GM18873 (cell line): ENCODE results near the gene EPN2.

ENCODE experiments used
- ATAC-seq: cut with Tn5 transposase; IDR thresholded peaks from one replicate; pipeline ENCODE4 v1.9.1; 2021; ENCODE audit warnings: mild to moderate bottlenecking, moderate library complexity, moderate number of reproducible peaks; ENCODE audit not compliant: unreplicated experiment, low FRiP score

The EPN2 gene

GRCh38 chr17:19327031-19327783, 90.0 kb downstream of the EPN2 start:
- ATAC-seq = no peak

GRCh38 chr17:19328441-19329061, 91.4 kb downstream of the EPN2 start:
- no peak for ATAC-seq

- no peak for ATAC-seq
Observed at GRCh38 chr17:19329136-19329535, 92.0 kb downstream of the EPN2 start.

GRCh38 chr17:19329839-19330238, 92.7 kb downstream of the EPN2 start:
- no peak for ATAC-seq

GRCh38 chr17:19330271-19330670, 93.1 kb downstream of the EPN2 start:
- ATAC-seq = no peak

- no peak for ATAC-seq
Observed at GRCh38 chr17:19331134-19331533, 94.0 kb downstream of the EPN2 start.

- ATAC-seq = no peak
Observed at GRCh38 chr17:19331543-19332245, 94.5 kb downstream of the EPN2 start.

- ATAC-seq = no peak
Observed at GRCh38 chr17:19332371-19333131, 95.4 kb downstream of the EPN2 start.

GRCh38 chr17:19333132-19333440, 95.9 kb downstream of the EPN2 start:
- ATAC-seq = no peak

- no peak for ATAC-seq
Observed at GRCh38 chr17:19333736-19334290, 96.6 kb downstream of the EPN2 start.

- ATAC-seq = no peak
Observed at GRCh38 chr17:19334331-19334730, 97.2 kb downstream of the EPN2 start.

- ATAC-seq = no peak
Observed at GRCh38 chr17:19335951-19336631, 98.9 kb downstream of the EPN2 start.

- no peak for ATAC-seq
Observed at GRCh38 chr17:19336938-19337711, 100.0 kb downstream of the EPN2 start.

- ATAC-seq = no peak
Observed at GRCh38 chr17:19337712-19338023, 100.5 kb downstream of the EPN2 start.

- no peak for ATAC-seq
Observed at GRCh38 chr17:19338031-19338990, 101.1 kb downstream of the EPN2 start.

GRCh38 chr17:19339341-19339815, 102.2 kb downstream of the EPN2 start:
- ATAC-seq = no peak

- ATAC-seq = no peak
Observed at GRCh38 chr17:19341211-19341631, 104.1 kb downstream of the EPN2 start.
